Measurements from ENCODE around the gene GNB1.

DNA sequence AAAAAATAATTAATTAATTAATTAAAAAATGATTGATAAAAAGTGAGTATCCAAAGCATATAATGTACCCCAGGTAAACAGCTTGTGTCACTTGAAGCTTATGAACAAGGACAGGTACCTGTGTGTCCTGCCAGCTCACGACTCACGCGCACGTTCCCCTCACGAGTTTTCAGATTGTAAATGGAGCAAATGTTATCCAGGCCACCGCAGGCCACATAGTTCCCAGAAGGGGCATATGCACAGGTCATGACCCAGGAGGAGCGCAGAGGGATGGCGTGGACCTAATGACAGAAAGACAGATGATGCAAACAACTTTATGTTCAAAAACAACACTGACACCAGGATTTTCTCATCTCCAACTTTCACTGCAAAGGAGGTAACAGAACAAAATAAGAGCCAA is 86.6 kb downstream of the GNB1 start:
- TF ChIP-seq, protein P1, sequence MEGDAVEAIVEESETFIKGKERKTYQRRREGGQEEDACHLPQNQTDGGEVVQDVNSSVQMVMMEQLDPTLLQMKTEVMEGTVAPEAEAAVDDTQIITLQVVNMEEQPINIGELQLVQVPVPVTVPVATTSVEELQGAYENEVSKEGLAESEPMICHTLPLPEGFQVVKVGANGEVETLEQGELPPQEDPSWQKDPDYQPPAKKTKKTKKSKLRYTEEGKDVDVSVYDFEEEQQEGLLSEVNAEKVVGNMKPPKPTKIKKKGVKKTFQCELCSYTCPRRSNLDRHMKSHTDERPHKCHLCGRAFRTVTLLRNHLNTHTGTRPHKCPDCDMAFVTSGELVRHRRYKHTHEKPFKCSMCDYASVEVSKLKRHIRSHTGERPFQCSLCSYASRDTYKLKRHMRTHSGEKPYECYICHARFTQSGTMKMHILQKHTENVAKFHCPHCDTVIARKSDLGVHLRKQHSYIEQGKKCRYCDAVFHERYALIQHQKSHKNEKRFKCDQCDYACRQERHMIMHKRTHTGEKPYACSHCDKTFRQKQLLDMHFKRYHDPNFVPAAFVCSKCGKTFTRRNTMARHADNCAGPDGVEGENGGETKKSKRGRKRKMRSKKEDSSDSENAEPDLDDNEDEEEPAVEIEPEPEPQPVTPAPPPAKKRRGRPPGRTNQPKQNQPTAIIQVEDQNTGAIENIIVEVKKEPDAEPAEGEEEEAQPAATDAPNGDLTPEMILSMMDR (IDR thresholded peaks at IDR 0.05): no peak
- no peak for TF ChIP-seq POLR2A (IDR thresholded peaks at IDR 0.05)
